NCI-H1092 (cell line): ENCODE measurements around the gene SMPD4.
A peak's percentile ranks its signal among the peaks of the same experiment; 100 is the strongest.
"Not testable (repeated sequence)": the region's sequence is repeated elsewhere in the genome, so short reads cannot be mapped to it uniquely, and the experiment has no call there.

Experiments
- DNase-seq: peaks from one replicate; lab custom pipeline; 2025; lab: John Stamatoyannopoulos, UW

The SMPD4 gene

DNA sequence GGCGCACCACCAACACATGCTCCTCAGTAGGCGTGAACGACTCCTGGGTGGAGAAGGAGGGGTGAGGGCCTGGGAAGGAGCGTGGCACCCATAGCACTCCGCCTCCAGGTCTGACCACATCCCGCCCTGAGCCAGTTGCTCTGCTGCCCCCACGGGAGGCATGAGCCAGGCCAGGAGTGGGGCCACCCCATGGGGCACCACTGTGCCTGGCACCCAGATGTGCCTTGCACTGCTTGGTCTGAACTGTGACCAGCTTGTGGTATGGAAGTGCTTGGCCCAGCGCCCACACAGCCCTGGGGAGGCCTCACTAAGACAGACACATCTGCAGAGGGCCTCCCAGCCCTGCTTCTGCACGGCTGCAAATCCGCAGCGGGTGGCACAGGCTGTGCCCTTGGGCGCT, 24.0 kb downstream of the SMPD4 start:
- not testable (repeated sequence) for DNase-seq

DNA sequence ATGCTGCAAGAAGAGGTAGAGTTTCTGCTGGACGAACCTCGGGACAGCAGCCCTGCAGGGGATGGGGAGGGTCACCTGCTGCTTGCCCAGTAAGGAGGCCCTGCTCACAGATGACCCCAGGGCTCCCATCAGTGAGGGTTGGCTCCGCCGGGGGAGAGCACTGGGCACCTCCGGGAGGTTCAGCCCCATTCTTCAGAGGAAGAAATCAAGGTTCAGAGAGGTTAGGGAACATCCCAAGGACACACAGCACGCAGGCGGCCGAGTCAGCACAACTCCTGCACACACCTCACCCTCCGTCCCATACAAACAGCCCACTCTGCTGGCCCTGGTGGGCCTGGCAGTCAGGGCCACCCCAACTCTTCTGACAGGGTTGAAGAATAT, 24.8 kb downstream of the SMPD4 start:
- DNase-seq: no peak

DNA sequence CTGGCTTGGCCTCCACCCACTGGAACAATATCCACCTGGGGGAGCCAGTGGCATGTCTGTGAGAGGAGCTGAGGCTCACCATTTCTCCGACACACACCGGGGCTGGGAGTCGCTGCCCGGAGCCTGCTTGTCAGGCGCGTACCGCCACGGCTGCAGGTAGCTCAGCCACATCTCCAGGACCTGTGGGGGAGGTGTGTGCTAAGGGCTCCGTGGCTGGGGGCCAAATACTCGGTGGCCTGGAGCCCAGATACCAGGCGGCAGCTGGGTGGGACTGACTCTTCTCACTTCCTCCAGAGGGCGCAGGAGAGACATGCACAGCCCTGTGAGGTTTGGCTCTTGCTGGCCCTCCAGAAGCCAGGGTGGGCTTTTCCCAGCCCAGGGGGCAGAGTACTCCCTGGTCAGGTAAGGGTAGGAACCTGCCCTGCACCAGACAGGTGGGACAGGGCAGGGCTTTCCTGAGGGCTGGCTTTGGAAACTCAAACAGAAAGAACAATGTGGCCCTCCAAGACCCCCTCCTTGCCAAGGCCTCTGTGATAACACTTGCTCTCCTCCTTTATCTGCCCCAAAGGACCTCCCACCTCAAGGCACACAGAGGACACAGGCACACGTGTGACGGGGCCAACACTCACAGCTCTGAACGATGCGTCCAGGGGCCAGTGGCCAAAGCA, 25.3 kb downstream of the SMPD4 start:
- peak; percentile 23 for DNase-seq

DNA sequence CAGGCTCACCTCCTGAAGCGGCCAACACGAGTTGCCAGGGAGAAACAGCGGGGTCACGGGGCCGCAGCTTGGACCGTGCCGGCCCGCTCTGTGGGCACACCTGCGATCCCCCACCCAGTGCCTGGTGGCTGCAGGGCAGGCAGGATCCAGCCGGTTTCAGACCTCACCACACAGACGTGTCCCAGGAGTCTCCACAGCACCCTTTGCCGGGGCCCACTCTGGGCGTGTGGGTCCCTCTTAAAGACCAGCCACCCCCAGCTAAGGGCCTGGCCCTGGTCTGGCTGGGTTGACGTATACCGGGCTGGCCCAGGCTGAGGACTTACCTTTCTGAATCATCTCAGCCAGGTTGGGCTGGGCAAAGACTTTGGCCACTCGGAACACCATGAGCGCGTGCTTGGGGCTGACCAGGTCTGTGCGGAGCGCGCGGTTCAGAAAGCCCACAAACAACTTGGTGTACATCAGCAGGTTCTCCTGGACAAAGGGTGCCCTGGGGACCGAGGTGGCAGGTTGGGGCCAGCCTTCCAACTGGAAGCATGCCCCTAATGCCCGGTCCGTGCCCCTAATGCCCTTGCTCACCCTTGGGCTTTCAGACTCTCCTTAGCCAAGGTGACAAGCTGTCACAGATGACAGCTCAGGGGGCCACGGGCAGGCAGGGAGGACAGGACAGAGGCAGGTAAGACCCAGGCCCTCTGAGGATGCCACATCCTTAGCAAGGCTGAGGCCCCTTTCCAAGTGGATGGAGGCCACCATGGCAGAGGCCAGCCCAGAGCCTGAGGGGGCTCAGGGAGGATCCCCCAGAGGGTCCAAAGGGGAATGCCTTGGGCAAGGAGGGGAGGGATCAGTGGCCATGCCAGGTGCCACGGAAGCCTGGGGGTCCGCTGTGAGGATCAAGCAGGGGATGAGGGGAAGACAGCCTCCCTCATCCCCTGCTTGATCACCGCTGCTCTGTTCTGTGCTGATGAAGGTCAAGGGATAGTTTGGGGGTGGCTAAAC, 26.3 kb downstream of the SMPD4 start:
- no peak for DNase-seq

DNA sequence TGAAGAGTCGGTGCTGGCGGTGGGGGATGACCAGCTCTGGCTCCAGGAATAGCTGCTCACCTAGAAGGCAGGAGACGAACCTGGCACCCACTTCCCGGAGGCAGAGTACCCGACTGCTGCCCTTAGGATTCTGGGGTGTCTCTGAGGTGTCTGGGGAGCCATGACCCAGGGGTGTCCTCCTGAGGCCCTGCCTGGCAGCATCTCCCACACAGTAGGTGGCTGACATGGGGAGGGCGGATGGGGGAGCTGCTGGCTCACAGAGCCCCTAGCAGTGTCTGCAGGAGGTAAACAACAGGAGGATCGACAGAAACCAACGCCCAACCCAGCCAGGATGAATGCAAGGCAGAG, 27.0 kb downstream of the SMPD4 start:
- DNase-seq: not testable (repeated sequence)

DNA sequence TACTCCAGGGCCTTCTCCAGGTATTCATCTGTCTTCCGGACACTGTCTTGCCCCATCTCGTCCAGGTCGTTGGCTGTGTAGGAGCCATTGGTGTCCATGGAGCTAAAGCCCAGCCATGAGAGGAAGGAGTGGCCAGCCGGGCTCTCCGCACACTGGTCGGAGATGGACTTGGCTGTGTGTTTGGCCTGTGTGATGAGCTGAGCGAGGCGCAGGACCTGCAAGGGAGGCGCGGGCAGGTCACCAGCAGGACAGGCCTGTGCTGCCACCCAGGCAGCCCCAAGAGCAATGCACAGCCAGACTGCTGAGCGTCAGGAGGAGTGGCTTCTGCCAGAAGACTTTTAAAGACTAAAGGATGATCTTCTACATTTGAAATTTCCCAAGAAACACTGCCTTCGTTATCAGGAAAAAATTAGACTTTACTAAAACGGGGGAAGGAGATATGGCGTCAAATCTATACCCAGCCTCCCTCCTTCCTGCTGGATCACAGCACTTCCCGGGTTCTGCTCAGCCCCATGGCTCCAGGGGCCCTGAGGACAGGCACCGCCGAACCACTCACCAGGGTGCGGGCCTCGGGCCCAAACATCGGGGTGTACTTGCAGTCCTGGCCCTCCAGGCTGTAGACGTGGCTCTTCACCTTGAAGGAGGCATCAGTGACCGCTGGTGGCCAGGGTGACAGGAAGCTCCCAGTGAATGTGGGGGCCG, 27.5 kb downstream of the SMPD4 start:
- DNase-seq: not testable (repeated sequence)

DNA sequence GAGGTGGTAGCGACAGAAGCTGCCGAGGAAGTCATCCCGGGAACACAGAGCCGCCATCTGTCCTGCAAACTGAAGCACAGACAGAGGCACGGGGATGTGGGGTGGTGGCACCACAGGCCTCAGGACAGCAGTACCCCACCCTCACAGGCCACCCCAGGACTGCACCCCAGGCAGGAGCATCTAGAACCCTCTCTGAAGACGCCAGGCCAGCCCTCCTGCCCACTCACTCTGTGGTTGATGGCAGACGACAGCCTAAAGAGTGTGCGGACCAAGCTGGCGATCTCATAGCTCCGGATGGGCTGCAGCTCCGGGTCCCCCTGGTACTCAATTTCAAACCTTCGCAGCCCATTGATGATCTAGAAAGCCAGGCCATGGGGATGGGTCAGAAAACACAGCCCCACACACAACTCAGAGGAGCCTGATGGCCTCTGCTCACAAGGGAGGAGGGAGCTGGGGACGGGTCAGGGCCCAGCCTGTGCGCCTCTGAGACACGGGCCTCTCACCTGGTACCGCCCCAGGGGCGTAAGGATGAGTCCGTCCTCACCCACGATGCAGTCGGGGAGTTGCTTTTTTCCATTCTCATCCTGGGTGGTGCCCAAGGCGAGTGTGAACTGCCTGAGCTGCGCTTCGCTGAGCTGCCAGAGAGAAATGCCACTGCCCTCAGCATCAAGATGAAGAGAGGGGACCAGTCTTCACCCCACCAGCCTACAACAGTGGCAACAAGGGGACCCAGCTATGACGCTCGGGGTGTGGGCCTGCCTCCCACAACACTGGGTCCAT, 28.4 kb downstream of the SMPD4 start:
- no peak for DNase-seq

DNA sequence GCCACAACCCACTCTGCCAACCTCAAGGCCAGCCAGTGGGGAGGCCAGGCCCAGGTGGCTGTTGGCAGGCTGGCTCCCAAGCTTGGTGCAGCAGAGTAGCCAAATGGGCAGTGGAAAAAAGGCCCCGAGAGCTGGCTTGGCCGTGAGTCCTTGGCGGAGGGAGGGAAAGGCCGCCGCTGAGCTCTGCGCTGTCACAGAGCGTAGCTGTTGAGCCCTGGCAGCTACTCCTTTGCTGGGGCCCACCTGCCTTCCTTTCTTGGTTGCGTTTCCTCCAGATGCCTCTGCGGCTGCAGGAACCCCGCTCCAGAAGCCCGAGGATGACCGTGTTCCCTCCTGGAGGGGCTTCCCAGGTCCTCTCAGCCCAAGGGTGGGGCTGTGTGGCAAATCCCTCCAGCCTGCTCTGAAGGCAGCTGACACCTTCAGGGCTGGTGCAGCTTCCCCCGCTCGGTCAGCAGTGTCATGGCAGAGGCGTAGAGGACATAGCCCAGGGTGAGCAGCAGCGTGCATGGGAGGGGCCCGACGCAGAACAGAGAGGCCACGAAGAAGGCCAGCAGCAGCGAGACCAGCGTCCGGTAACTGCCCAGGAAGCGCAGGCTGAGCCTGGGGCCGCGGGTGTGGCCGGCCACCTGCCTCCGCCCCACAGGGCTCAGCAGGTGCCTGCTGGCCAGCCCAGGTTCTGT, 29.1 kb downstream of the SMPD4 start:
- not testable (repeated sequence) for DNase-seq

DNA sequence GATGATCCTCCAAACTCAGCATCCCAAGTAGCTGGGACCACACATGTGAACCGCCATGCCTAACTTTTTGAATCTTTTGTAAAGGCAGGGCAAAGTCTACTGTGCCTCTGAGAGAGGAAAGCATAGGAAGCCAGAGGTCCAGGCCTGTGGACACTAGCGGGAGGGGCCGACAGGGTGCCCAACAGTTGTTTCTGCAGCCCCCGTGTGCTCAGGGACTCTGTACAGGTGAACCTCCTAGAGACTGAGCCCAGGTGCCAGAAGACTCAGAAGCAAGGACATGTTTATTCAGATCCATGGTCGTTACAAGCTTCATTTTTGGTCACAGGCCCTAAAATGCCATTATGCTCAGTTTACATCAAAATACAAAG, 30.3 kb downstream of the SMPD4 start:
- DNase-seq: not testable (repeated sequence)

DNA sequence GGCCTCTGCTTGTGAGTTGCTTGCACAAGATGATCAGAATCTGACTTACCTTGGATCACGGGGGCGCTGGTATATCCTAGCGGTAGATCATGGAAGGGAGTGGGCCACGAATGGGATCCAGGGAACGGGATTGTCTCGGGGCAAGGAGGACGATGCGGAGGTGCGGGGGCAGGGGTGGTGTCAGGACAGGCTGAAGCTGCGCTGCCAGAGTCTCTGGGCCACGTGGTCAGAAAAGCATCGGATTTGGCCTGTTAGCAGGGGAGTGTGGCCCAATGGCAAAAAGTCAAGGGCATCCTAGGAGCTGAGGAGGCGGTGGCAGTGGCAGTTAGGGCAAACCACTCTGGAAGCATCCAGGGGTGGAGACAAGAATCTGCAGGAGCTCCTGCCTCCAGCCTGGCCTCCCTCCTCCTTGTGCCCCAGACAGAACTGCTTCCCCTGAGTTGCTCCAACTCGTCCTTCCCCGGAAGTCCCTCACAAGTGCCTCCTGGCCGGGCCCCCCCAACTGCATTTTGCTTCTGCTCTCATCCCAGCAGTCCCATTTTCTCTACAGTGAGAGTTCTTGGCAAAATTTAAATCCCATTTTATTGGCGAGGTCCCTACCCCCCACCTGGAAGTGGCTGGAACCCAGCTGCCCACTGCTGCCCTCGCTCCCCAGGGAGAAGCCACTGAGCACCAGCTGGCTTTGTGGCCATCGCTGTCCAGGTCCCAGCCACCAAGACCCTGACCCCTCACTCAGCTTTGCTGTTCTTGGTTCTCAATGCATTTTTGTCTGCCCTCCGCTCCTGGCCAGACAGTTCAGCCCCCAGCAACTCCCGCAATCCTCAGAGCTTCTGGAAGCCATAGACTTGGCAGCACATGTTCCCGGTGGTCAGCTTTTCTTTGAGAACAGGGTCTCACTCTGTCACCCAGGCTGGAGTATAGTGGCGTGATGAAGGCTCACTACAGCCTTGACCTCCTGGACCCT, 30.9 kb downstream of the SMPD4 start:
- DNase-seq: no peak

DNA sequence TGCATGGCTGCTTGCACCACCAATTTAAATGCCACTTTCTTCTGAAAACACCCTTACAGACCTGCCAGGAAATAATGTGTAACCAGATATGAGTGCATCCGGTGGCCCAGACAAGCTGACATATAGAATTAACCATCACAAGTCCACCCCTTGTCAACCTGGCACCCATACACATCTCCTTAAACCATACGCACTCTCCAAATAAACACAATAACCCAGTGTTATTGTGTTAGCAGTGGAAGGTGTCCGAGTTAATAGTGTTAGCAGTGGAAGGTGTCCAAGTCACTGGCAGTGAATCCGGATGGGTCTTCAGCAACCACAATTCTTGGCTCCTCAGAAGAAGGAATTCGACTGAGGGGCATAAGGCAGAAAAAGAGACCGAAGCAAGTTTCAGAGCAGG, 32.9 kb downstream of the SMPD4 start:
- DNase-seq: not testable (repeated sequence)

DNA sequence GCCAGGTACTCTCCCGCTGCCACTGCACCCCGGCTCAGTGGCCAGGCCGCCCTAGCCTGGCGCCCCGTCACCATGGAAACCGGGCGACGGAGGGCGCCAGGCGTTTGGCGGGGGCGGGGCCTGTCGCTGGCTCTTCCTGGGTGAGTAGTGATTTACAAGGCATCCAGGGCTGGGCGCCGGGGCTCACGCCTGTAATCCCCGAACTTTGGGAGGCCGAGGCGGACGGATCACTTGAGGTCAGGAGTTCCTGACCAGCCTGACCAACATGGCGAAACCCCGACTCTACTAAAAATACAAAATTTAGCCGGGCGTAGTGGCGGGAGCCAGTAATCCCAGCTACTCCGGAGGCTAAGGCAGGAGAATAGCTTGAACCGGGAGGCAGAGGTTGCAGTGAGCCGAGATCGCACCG, 36.4 kb downstream of the SMPD4 start, which contains the start of gene CCDC74B:
CCDC74B (minus strand) TSS at position 107 of the 409 bp plus-strand sequence. CDS start 116 bp downstream, outside the sequence.
- peak; percentile 63 for DNase-seq

DNA sequence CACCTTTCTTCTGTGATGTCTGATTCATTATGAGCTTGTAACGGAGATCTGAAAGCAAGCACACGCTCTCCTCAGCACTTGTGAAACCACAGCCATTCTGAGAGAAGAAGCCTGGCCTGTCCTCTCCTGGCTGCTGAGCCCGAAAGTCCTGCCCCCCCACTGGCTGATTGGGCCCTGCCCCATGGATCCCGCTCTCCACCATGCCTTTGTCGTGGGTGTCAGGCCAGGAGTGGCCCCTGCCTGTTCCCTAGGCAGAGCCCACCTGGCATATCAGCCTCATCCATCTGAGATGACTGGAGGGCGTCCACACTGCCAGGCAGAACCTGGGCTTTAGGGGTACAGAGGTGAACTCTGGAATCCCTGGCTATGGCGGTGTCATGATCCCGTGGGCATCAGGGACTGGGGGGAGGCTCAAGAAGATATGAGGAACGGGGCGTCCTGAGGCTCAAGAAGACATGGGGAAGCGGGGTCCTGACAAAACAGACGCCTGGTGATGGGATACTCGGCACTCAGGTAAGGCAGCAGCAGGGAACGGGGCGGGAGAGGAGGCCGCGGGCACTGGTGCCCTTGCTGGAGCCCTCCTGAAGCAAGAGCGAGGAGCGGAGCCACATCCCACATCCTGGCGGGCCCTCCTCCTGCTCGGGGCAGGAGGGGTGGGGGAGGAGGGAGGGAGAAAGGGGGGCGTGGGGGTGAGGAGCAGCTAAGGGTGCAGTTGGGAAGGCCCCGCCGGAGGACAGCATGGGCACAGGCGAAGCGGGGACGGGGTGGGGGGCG, 37.9 kb downstream of the SMPD4 start:
- DNase-seq: not testable (repeated sequence)

DNA sequence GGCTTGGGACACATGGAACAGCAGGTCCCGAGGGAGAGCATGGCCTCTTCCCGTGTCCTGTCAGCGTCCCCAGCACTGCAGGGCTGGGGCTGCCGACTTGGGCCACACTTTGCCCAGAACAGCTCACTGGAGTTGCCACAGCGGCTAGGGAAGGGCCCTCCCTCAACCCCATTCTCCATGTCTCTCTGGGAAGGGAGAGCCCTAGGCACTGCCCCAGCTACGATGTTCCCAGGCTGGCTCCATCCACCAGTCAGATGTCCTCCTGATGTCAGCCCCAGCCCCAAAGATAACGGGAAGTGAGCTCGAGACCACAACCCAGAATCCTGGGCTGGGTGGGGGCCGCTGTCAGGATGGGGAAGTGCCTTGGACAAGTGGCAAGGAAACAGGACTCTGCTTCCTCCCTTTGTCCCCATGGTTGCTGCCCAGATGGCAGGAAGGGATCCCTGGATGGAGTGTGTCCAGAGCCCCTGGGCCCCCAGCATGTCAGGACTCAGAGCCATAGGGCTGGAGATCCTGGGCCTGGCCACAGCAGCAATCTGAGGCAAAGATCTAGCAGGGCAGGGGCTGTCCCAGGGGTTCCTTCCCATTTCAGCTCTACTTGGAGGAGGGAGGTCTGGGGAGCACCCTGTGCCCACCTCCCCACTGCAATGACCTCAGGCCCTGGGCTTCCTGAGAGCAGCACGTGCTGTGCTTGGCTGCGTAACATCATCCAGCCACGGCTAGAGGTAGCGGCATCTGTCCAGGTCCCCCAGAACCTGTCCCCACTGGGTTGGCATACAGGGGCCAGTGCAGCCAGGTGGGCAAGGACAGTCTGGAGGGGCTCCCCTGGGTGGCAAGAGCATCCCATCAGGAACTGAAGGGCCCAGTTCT, 38.8 kb downstream of the SMPD4 start:
- DNase-seq: not testable (repeated sequence)

DNA sequence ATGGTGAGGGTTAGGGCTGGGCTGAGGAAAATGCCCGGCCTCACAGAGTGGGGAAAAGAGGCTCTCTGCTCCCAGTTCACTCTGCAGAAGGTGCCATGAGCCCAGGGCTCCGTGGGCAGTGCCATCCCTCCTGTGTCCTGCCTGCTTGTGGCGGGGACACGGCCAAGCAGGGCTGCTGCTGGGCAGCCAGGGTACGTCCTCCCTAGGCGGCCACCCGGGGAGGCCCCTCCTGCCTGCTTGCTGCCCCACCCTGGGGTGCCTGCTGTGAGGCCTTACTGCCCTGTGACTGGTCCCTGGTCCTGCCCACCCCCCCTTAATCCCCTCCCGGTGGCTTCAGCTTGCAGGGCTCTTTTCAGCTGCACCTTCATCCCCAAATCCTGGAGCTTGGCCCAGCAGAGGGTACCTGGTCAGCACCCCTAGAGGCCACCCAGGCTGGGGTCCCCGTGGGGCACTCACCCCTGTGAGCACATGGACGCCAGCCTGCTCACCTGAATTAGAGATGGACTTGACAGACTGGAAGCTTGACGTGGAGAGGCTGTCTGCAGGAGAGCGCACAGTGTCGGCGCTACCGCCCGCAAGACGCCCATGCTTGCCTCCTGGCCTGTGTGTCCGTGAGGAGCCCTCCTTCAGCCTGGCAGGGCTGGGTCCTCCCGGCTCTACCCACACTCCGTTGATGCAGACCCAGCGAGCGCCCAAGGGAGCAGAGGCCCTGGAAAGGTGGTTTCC, 39.6 kb downstream of the SMPD4 start:
- DNase-seq: not testable (repeated sequence)

DNA sequence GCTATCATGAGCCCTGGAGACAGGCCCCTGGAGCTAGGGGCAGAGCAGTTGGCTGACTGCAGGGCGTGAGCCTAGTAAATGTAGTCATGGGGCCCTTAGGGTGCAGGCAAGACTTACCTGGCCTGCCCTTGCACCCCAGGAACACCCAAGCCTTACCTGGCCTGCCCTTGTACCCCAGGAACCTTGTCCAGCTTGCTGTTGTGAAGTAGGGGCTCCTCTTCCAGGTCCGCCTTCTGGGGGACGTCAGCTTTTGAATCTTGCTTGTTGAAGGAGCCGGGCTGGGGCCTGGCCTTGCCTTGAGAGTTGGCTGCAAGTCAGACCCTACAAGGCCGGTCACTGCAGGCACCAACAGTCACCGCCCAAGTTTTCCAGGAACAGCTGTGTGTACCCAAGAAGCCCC, 40.4 kb downstream of the SMPD4 start:
- DNase-seq: not testable (repeated sequence)

DNA sequence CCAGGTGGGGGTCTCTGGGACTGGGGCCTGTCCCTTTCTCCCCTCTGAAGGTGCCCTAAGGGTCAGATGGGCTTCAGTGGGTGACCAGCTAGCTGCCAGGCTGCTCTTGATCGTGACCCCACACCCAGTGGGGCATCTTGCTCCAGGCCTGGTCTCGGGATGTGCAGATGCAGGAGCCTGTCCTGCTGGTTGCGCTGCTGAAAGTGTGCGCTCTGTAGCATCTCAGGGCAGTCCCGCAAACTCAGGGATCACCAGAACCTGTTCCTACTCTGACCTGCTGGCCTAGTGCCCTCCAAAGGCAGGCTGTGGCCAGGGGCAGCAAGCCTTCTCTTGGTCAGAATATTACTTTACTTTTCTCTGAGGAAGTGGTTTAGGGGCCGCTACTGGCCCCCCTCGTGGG, 40.9 kb downstream of the SMPD4 start:
- not testable (repeated sequence) for DNase-seq
